M059J (cell line): Measurements from ENCODE around the gene TMC5. TPM values are rescaled to one million over a fixed set of nuclear protein-coding genes. Genes with fewer than 3 reads are reported as not detected.

Experiments used
- DNase-seq: peaks from one replicate; pipeline ENCODE4 v3.0.0-alpha.2; 2012; ENCODE audit warnings: low read depth
- total RNA-seq: library from RNA; depleted of rRNA; stranded (reverse); fragments of >200 nt; shearing (Covaris generic); gene quantifications from 2 replicates; pipeline ENCODE4 v1.2.3, GENCODE V29; 2014

The TMC5 gene
- total RNA-seq, 1 experiment from 2014 or later = 0.15 TPM

- no peak for DNase-seq
Observed at GRCh38 chr16:19507867-19508266, 90.2 kb downstream of the TMC5 start.

DNA sequence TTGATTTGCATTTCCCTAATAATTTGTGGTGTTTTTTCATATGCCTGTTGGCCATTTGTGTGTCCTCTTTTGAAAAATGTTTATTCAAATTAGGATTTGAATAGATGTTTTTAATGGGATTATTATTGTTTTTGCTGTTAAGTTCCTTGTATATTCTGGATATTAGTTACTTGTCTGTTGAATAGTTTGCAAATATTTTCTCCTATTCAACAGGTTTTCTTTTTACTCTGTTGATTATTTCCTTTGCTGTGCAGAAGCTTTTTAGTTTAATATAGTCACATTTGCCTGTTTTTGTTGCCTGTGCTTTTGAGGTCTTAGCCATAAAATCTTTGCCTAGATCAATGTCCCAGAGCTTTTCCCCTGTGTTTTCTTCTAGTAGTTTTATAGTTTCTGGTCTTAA lies 94.6 kb downstream of the TMC5 start:
- no peak for DNase-seq

DNA sequence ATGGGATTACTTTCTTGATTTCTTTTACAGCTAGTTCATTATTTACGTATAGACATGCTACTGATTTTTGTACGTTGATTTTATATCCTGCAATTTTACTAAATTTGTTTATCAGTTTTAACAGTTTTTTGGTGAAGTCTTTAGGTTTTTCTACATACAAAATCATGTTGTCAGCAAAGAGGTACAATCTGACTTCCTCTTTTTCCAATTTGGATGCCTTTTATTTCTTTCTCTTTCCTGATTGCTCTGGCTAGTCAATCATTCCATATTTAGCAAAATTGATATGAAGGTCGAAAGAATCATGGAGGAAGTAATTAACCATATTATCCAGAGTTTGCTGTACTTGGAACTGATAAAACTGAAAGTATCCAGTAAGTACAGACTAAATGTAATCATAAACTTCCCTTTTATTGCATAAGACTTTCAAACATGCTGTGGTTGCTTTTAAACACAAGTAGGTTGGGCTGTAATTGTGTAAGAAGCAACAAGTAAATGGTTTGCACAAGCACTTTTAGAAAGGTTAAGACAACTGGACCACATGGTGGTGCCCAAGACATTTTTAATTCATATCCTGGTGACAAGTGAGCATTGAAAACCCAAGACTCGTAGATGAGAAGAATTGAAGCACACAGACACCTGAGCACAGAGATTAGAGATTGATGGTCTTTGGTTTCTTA lies 95.8 kb downstream of the TMC5 start:
- DNase-seq = no peak

GRCh38 chr16:19515757-19516156 lies 98.1 kb downstream of the TMC5 start:
- no peak for DNase-seq

DNA sequence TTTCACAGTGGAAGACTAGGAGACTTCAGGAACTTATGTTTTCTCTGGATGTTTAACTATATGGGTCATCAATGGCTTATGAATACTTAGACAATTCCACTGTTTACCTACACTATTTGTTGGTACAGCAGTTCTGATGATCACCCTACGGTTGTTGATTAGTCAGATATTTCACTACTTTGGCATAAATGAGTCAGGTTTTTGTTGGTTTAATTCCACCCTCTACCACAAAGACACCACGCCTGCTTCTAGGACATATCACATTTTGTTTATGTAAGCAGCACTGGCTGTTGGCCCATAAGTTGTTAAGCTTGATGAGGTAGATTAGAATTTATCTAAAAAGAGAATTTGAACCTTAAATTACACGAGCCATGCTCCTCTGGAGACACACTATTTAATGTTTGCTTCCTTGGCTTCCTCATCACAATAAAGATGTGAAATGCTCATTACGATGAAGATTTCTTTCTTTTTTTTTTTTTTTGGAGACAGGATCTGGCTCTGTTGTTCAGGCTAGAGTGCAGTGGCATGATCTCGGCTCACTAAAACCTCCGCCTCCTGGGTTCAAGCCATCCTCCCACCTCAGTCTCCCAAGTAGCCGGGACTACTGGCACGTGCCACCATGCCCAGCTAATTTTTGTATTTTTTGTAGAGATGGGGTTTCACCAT lies 99.9 kb downstream of the TMC5 start:
- peak; percentile 84 for DNase-seq

DNA sequence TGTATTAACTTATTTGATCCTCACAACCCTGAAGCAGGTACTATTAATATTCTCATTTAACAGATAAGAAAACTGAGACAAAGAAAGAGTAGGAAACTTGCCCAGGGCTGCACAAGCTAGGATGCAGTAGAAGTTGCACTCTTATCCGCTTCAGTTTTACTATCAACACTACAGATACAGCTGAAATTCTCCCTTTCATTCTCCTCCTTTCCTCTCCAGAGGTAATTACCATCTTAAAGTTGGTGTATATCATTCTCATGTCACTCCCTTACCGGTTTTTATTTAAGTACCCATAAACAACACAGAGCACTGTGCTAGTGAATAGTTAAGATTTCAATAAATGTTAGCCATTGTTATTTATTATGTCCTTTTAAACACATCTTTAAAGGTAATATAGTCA lies 100.7 kb downstream of the TMC5 start:
- no peak for DNase-seq

GRCh38 chr16:19520861-19521331 lies 103.2 kb downstream of the TMC5 start:
- DNase-seq = peak; percentile 69

GRCh38 chr16:19521471-19522396 lies 104.1 kb downstream of the TMC5 start, which contains the start of gene GDE1:
Gene GDE1, minus strand, starts transcription at chr16:19522098. Its CDS starts 134 bp downstream, at chr16:19521964.
- peak; percentile 85 for DNase-seq

DNA sequence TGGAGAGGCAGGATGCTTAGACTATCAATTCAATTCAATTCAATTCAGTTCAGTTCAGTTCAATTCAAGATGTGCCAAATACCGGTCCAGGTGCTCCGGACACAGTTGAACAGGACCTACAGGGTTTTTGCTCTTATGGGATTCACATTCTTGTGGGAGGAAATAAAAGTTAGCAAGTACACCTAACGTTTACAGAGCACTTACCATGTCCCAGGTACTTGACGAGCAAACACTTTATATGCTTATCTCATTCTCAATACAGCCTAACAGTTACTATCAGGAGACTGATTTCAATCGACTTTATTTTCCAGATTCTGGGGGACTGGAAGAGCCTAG lies 104.7 kb downstream of the TMC5 start:
- DNase-seq = no peak

DNA sequence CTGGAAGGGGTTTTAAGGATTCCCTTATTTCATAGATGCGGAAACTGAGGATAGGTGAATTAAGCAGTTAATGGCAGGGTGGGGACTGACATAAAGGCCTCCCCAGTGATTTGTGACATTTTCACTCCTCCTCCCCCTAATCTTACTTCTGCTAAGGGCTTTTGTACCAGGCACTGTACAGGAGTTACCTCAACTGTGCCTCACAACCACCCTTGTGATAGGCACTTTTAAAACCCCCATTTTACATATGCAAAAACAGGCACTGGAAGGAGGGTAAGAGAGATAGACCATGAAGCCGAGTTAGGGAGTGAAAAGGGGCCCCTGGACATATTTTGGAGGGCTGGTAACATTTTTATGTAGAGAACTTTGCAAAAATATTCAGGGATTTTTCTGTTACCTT lies 105.1 kb downstream of the TMC5 start:
- no peak for DNase-seq

GRCh38 chr16:19523184-19523558 lies 105.5 kb downstream of the TMC5 start:
- DNase-seq = no peak

- peak; percentile 95 for DNase-seq
Observed at GRCh38 chr16:19523559-19524355, 106.1 kb downstream of the TMC5 start, which contains the start of gene CCP110. Gene CCP110, plus strand, starts transcription at chr16:19523942. Its CDS starts 3,940 bp downstream, at chr16:19527882.

DNA sequence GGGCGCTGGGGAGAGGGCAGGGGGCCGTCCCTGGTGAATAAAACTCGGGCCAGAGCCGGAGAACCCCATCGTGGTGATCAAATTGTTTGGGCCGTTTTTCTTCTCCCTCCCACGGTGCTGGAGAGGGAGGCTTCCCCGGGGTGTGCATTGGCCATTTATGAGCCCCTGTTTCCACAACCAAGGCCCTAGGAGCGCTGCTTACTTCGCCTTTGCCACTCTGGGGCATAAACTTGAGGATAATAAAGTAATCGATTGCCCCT lies 106.6 kb downstream of the TMC5 start:
- DNase-seq = peak; percentile 4

DNA sequence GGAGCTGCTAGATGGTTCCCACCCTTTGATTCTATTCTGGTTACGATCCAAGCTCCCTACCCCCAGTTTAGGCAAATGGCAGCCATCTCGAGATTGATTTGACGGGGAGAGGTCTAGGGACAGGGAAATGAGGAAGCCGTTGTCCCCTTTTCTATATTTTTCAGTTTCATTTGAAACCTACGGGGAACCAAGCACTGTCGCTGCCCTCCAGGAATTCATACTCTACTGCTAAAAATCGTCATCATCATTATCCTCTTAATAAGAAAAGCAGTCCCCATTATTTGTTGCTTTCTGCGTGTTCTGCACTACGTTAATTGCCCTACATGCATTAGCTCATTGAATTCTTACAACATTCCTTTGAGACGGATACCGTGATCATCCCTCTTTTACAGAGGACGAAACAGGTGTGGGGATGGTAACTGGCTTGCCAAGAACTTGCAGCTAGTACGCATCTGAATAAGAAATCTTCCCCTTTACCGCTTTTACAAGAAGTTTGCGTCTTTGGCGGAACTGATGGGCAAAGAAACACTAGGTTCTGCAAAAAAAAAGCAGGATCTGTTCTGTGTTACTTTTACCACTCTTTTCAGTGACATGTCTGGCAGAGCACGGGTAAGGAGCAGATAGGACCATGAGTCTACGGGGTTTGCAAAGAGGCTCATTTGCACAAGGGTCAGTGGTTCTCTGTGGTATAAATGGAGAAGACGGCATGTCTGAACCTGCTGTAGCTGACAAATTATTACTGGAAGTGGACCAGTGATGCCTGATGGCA lies 107.1 kb downstream of the TMC5 start:
- DNase-seq = peak; percentile 5

- DNase-seq = no peak
Observed at GRCh38 chr16:19525385-19525723, 107.7 kb downstream of the TMC5 start.

GRCh38 chr16:19527161-19527560 lies 109.5 kb downstream of the TMC5 start:
- DNase-seq = no peak

DNA sequence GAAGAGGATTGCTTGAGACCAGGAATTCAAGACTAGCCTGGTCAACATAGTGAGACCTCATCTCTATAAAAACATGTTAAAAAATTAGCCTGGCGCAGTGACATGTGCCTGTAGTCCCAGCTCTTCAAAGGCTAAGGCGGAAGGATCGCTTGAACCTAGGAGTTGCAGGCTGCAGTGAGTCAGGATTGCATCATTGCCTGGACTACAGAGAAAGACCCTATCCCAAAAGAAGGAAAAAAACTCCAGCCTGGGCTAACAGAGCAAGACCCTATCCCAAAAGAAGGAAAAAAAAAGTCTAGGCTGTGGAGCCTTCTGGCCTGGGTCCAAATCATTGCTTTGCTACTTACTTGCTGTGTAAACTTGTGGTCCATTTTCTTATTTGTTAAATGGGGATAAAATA lies 111.0 kb downstream of the TMC5 start:
- no peak for DNase-seq

DNA sequence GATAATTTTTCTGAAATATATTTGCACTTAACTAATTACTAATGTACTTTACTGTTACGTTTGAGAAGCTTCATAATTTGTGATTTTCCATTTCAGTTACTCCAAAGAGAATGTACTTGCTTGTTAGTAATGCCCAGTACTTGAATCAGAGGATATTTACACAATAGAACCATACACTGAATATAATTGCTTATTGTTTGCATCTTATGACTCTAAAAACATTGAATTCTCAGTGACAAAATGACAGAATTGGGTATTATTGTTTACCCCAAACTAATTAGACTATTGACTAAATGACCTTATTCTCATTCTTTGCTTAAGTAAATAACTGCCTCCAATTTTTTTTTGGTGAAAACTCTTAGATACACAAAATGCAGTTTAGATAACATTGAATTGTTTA lies 114.9 kb downstream of the TMC5 start:
- no peak for DNase-seq

- DNase-seq = no peak
Observed at GRCh38 chr16:19540241-19540970, 122.7 kb downstream of the TMC5 start.

DNA sequence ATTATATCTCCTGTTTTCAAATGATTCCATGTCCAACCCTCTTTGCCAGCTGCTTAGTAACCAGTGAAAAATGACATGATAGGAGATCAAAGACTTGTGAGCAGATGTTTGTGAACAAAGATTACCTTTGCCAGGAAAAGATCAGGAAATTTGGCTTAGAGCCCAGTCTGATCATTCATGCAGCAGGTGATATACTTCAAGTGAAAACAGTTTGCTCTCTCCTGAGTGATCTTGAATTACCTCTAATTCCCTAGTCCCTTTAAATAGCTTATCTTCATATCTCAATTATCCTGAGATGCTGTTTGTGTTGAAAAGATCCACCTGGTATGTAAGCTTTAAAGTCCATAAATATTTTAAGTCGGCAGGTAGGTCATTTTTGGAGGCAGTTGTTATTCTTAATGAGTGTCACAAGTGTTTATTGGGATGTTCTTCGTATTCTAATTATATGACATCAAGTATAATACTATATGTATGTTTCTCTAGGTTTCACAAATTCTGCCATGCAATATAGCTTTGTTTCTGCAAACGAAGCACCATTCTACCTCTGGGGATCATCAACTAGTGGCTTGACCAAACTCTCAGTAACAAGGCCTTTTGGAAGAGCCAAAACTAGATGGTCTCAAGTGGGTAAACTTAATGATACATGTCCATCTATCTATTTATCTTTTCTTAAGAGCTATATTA lies 124.6 kb downstream of the TMC5 start:
- DNase-seq = no peak
